Esophagus (tissue), 2 donors: Measurements from ENCODE around the gene OTOP3. TPM values are rescaled to one million over a fixed set of nuclear protein-coding genes. Genes with fewer than 3 reads are reported as not detected.
A peak's percentile ranks its signal among the peaks of the same experiment; 100 is the strongest.
"Not testable (repeated sequence)": the region's sequence is repeated elsewhere in the genome, so short reads cannot be mapped to it uniquely, and the experiment has no call there.

Source experiments
- H3K27ac ChIP-seq, 2 donors: one replicate each; pipeline ENCODE4 v1.5.1; 2013; ENCODE audit warnings: low read depth in 2 of 2, mild to moderate bottlenecking in 2 of 2, inconsistent platforms in 1 of 2, low read length in 1 of 2, moderate library complexity in 1 of 2
- H3K27me3 ChIP-seq, 2 donors: one replicate each; pipeline ENCODE4 v1.6.1; 2013; ENCODE audit warnings: low read length in 2 of 2, control low read depth in 1 of 2, mild to moderate bottlenecking in 1 of 2; ENCODE audit not compliant: insufficient read depth in 2 of 2, control insufficient read depth in 1 of 2
- H3K36me3 ChIP-seq, 2 donors: one replicate each; pipeline ENCODE4 v1.6.1; 2013; ENCODE audit warnings: low read length in 1 of 2; ENCODE audit not compliant: control insufficient read depth in 2 of 2, insufficient read depth in 2 of 2
- H3K4me1 ChIP-seq, 2 donors: one replicate each; pipeline ENCODE4 v1.6.1; 2013; ENCODE audit warnings: low read length in 1 of 2; ENCODE audit not compliant: control insufficient read depth in 2 of 2, insufficient read depth in 2 of 2
- H3K4me3 ChIP-seq, 2 donors: one replicate each; pipeline ENCODE4 v1.5.1; 2013; ENCODE audit warnings: low read length in 2 of 2, mild to moderate bottlenecking in 2 of 2, low read depth in 1 of 2, moderate library complexity in 1 of 2
- H3K9me3 ChIP-seq, 2 donors: one replicate each; pipeline ENCODE4 v1.6.1; 2013; ENCODE audit warnings: mild to moderate bottlenecking in 2 of 2, low read depth in 1 of 2, low read length in 1 of 2, moderate library complexity in 1 of 2; ENCODE audit not compliant: control insufficient read depth in 2 of 2, insufficient read depth in 1 of 2
- WGBS, 2 donors: extraction: QIAGEN DNeasy Blood & Tissue Kit; methylation state at CpG; one replicate each; pipeline ENCODE4 v1.1.7; 2013; 5-methylcytosine and 5-hydroxymethylcytosine counted together
- polyA plus RNA-seq, 2 donors: library from polyadenylated mRNA; stranded (reverse); fragments of 200-250 nt; gene quantifications; one replicate each; pipeline ENCODE4 v1.2.3, GENCODE V29; 2013
- donor health status: healthy with polysubstance abuse.
- donor health status: Bipolar disorder and iron deficiency.

Gene OTOP3
- polyA plus RNA-seq, 2 donors, result 11.2 to 16.1 TPM

- 79 to 85% methylated on average over 3 of the region's 3 CpGs for WGBS, 2 donors
Observed at GRCh38 chr17:74978240-74978639, 42.5 kb downstream of the OTOP3 start.

GRCh38 chr17:74979408-74980146 lies 43.9 kb downstream of the OTOP3 start:
- WGBS, 2 donors, result 82 to 86% methylated on average over 17 of the region's 17 CpGs
- Histone ChIP-seq H3K27me3 (no peaks in the 10 kb centered on the region), H3K9me3 (no peaks in the 10 kb centered on the region), H3K4me3 (no peak overlapping the region), H3K27ac (no peak overlapping the region), H3K4me1 (peaks cover 0 to 9% of the 10 kb centered on the region in 2 donors), H3K36me3 (no peaks in the 10 kb centered on the region)

More at GRCh38 chr17:74978240-74978639, 42.5 kb downstream of the OTOP3 start:
- Histone ChIP-seq H3K9me3 (no peaks in the 10 kb centered on the region), H3K36me3 (no peaks in the 10 kb centered on the region), H3K4me3 (no peak overlapping the region), H3K27me3 (no peaks in the 10 kb centered on the region), H3K27ac (no peak overlapping the region), H3K4me1 (peaks cover 0 to 9% of the 10 kb centered on the region in 2 donors)

DNA sequence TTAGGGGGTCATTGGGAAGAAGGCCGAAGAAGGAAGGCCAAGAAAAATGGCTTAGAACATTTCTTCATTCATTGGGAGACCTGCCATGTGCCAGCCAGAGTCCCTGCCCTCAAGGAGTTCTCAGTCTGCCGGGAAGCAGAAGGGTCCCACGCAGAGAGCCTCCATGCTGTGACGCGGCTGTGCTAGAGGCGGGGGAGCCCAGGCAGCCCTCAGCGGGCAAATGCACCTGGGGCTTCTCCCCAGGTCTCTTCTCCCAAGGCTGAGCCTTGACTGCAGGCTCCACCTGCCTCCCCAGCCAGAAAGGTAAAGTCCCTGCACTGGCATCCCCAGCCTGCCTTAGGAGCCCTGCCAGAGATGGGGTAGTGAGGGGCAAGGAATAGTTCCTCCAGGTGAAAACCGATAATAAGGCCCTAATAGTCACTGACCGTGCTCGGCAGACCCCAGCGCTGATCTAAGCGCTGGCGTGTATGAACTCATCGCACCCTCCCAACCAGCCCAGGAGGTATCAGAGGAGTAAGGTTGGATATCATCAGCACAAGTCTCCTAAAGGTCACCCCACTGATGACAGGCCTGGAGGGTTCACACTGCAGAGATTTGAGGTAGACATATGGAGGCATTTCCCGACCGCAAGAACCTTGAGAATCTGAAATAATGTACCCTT lies 45.8 kb downstream of the OTOP3 start:
- H3K4me1 ChIP-seq, result peaks cover 0 to 9% of the 10 kb centered on the region in 2 donors
- peak overlapping the region; percentile 52 to 75 for H3K4me3 ChIP-seq
- H3K9me3 ChIP-seq, result no peaks in the 10 kb centered on the region
- H3K36me3 ChIP-seq, result no peaks in the 10 kb centered on the region
- H3K27me3 ChIP-seq, result no peaks in the 10 kb centered on the region
- peak overlapping the region; percentile 80 to 84 for H3K27ac ChIP-seq
- WGBS, 2 donors, result 50% methylated on average over 16 of the region's 16 CpGs

DNA sequence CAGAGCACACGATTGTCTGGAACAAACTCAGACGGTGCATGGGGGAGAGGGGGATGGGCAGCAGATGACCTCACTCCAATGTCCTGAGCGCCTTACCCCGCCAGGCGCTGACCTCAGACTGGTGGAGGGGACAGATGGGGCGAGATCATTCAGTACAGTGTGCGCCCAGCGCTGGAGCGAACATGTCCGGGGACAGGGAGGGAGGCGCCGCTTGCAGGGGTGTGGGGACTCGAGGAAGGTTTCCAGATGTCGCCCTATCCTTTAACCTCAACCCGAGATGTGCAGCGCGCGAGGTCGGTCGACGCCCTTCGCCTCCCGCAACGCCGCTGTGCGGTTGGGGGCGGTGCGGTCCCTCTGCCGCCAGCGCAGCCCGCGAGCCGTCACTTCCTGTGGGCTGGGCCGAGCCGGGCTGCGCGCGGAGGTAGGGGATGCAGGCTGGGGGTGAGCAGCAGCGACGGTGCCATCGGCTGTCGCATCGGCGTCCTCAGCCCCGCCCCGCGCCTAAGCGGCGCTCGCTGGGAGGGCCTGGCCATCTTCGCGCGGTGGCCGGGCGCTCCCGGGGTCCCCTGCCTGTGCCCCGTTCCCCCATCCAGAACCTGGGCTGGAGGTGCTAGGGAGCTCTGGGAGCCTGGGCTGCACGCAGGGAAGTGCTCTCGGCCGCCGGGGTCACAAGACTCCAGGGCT lies 46.4 kb downstream of the OTOP3 start:
- no peaks in the 10 kb centered on the region for H3K36me3 ChIP-seq
- H3K4me3 ChIP-seq, result peak overlapping the region; percentile 52 to 75
- WGBS, 2 donors, result 0 to 1% methylated on average over 55 to 61 of the region's 61 CpGs
- H3K9me3 ChIP-seq, result no peaks in the 10 kb centered on the region
- H3K27me3 ChIP-seq, result no peaks in the 10 kb centered on the region
- H3K27ac ChIP-seq, result peak overlapping the region; percentile 80 to 84
- H3K4me1 ChIP-seq, result peaks cover 0 to 9% of the 10 kb centered on the region in 2 donors

- 31 to 32% methylated on average over 14 of the region's 14 CpGs for WGBS, 2 donors
- not testable (repeated sequence) for H3K4me1 ChIP-seq, H3K27me3 ChIP-seq, H3K9me3 ChIP-seq, H3K36me3 ChIP-seq
- peak overlapping the region; percentile 80 to 84 for H3K27ac ChIP-seq
- peak overlapping the region; percentile 52 to 75 for H3K4me3 ChIP-seq
Observed at GRCh38 chr17:74982663-74983313, 47.1 kb downstream of the OTOP3 start.

DNA sequence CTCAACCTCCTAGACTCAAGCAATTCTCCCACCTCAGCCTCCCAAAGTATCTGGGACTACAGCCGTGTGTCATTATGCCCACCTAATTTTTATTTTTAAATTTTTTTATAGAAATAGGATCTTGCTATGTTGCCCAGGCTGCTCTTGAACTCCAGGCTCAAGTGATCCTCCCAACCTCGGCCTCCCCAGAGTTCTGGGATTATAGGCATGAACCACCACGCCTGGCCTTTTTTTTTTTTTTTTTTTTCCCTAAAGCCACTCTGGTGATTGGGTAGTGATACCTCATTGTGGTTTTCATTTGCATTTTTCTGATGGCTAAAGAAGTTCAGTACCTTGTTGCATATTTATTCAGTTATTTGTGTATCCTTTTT lies 50.5 kb downstream of the OTOP3 start:
- Histone ChIP-seq H3K9me3 (no peaks in the 10 kb centered on the region), H3K36me3 (no peaks in the 10 kb centered on the region), H3K4me3 (no peak overlapping the region), H3K4me1 (peaks cover 4 to 16% of the 10 kb centered on the region in 2 donors), H3K27ac (no peak overlapping the region), H3K27me3 (no peaks in the 10 kb centered on the region)
- 85 to 90% methylated on average over 3 of the region's 3 CpGs for WGBS, 2 donors

GRCh38 chr17:74987418-74987908 lies 51.8 kb downstream of the OTOP3 start, which contains the start of gene CDR2L:
Gene CDR2L, plus strand, starts transcription at chr17:74987632. Its CDS starts 412 bp downstream, at chr17:74988044.
- 1% methylated on average over 34 to 51 of the region's 51 CpGs for WGBS, 2 donors
- Histone ChIP-seq H3K36me3 (no peaks in the 10 kb centered on the region), H3K9me3 (no peaks in the 10 kb centered on the region), H3K27me3 (no peaks in the 10 kb centered on the region), H3K4me3 (peak within 1 kb of the TSS; percentile 75 to 88), H3K27ac (peak within 1 kb of the TSS; percentile 85 to 93), H3K4me1 (peaks cover 7 to 17% of the 10 kb centered on the region in 2 donors)

- Histone ChIP-seq H3K27ac (peak overlapping the region; percentile 85 to 93), H3K4me1 (peaks cover 9 to 19% of the 10 kb centered on the region in 2 donors), H3K27me3 (no peaks in the 10 kb centered on the region), H3K36me3 (no peaks in the 10 kb centered on the region), H3K4me3 (peak overlapping the region; percentile 75 to 88), H3K9me3 (no peaks in the 10 kb centered on the region)
- 2% methylated on average over 67 to 76 of the region's 76 CpGs for WGBS, 2 donors
Observed at GRCh38 chr17:74987909-74988711, 52.4 kb downstream of the OTOP3 start.
